ENCODE data around the gene TANGO6. TPM values are rescaled to one million over a fixed set of nuclear protein-coding genes. Genes with fewer than 3 reads are reported as not detected.

The TANGO6 gene
- total and polyA plus RNA-seq, 2 of the 8 experiments (the other 6 are each of a cell fraction or from before 2014, with no cell fraction given) = 5.0 to 19.5 TPM

GRCh38 chr16:68898026-68898425, 54.7 kb downstream of the TANGO6 start:
- no peak overlapping the region for H2BK12ac ChIP-seq (ENCODE audit: low read depth, low read length)
- no peak overlapping the region for H2AK5ac ChIP-seq (ENCODE audit: low read depth, low read length)
- no peaks in the 10 kb centered on the region for H3K36me3 ChIP-seq (ENCODE audit: control insufficient read depth in 2 of 4, insufficient read depth in 4 of 4, low read length in 3 of 4)
- H3K14ac ChIP-seq (ENCODE audit: insufficient read length) = no peak overlapping the region
- H2BK5ac ChIP-seq (ENCODE audit: low read depth, low read length) = no peak overlapping the region
- POLR2A ChIA-PET (ENCODE audit: partially characterized antibody) = no interaction called here
- no peak overlapping the region for H2BK120ac ChIP-seq (replicated peaks; ENCODE audit: low read depth, low read length)
- H2BK15ac ChIP-seq (ENCODE audit: low read length) = no peak overlapping the region
- peaks cover 0 to 2% of the 10 kb centered on the region in 2 experiments for H4K20me1 ChIP-seq (replicated peaks in 1 of 2; ENCODE audit: control insufficient read depth in 1 of 2, insufficient read depth in 2 of 2, low read length in 2 of 2)
- TF ChIP-seq HDAC6 (IDR thresholded peaks at IDR 0.05; ENCODE audit: low read depth, low read length) (no peak), RFX5 (IDR thresholded peaks at IDR 0.05; ENCODE audit: borderline replicate concordance, low read depth, low read length) (no peak), SP1 (IDR thresholded peaks at IDR 0.05; ENCODE audit: low read depth, low read length) (no peak), TAF1 (IDR thresholded peaks at IDR 0.05; ENCODE audit: low read depth, low read length) (no peak), PHF8 (conservative IDR thresholded peaks at IDR 0.05; ENCODE audit: low read depth, low read length) (no peak), SP4 (IDR thresholded peaks at IDR 0.05; ENCODE audit: low read length) (no peak), SUZ12 (IDR thresholded peaks at IDR 0.05; ENCODE audit: low read length) (no peak), SAP30 (IDR thresholded peaks at IDR 0.05; ENCODE audit: insufficient read depth, insufficient replicate concordance, low read length) (no peak)
- TF ChIP-seq, protein P1, sequence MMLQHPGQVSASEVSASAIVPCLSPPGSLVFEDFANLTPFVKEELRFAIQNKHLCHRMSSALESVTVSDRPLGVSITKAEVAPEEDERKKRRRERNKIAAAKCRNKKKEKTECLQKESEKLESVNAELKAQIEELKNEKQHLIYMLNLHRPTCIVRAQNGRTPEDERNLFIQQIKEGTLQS (IDR thresholded peaks at IDR 0.05; ENCODE audit: insufficient read depth, low read depth, low read length) = no peak
- no peak overlapping the region for H3K9ac ChIP-seq (replicated peaks in 1 of 4; ENCODE audit: extremely low read depth in 1 of 4, low read depth in 3 of 4, low read length in 3 of 4)
- no peak overlapping the region for H2AFZ ChIP-seq (ENCODE audit: low read length)
- no peak overlapping the region for H4K8ac ChIP-seq (ENCODE audit: extremely low read depth, insufficient read depth, low read length)
- H3K4ac ChIP-seq (replicated peaks; ENCODE audit: insufficient read length, low read depth, low read length) = no peak overlapping the region
- H3K18ac ChIP-seq (ENCODE audit: extremely low read depth, low read length) = no peak overlapping the region
- H3K4me1 ChIP-seq (replicated peaks in 1 of 4; ENCODE audit: control insufficient read depth in 3 of 4, insufficient read depth in 4 of 4, low read length in 3 of 4) = 0 out of 7 replicates have a peak, but pooled peaks cover 0 to 1% (median 0%) of the 10 kb centered on the region in 4 experiments
- no peak overlapping the region for H3K56ac ChIP-seq (replicated peaks; ENCODE audit: insufficient read length, low read depth, low read length)
- H4K91ac ChIP-seq (replicated peaks; ENCODE audit: insufficient read length, low read length) = no peak overlapping the region
- H3K27ac ChIP-seq (ENCODE audit: low read depth, low read length) = no peak overlapping the region
- 90% methylated on average over 4 of the region's 4 CpGs; no CpG with 5 or more reads in 1 of the 2 experiments for WGBS, 2 experiments (ENCODE audit: extremely low coverage in 1 of 2, insufficient coverage in 1 of 2, insufficient read length in 1 of 2, insufficient replicate concordance in 2 of 2, low coverage in 1 of 2, low lambda C conversion rate in 2 of 2, missing lambda C conversion rate in 1 of 2)
- no peaks in the 10 kb centered on the region for H3K27me3 ChIP-seq (replicated peaks in 1 of 4; ENCODE audit: control insufficient read depth in 3 of 4, extremely low read depth in 1 of 4, insufficient read depth in 3 of 4, low read length in 3 of 4)
- no peaks in the 10 kb centered on the region for H3K79me2 ChIP-seq (ENCODE audit: control insufficient read depth in 1 of 2, insufficient read depth in 2 of 2, low read length in 2 of 2)
- FAIRE-seq (no peak), DNase-seq (ENCODE audit: low read depth in 1 of 2, low spot score in 2 of 2) (no peak)
- CTCF ChIA-PET (ENCODE audit: partially characterized antibody) = interaction anchor here (0.7 to 3.4 kb wide), 6 partner anchors 12 to 226 kb away, joined by 3 to 24 read pairs (median 4); partner anchors contain the start of gene HAS3
- no peak overlapping the region for H4K5ac ChIP-seq (ENCODE audit: insufficient read length, low read depth, low read length)
- no peaks in the 10 kb centered on the region for H3K9me3 ChIP-seq (ENCODE audit: insufficient read depth in 2 of 2, low read depth in 1 of 2, low read length in 1 of 2)
- no peak overlapping the region for H3K4me3 ChIP-seq (ENCODE audit: extremely low read depth in 1 of 4, insufficient read depth in 2 of 4, low read depth in 3 of 4, low read length in 4 of 4)
- no peaks in the 10 kb centered on the region for H3K23me2 ChIP-seq (ENCODE audit: low read depth, low read length)
- no peak overlapping the region for H3K4me2 ChIP-seq (ENCODE audit: insufficient read depth in 1 of 2, low read depth in 2 of 2, low read length in 2 of 2)
- H3K23ac ChIP-seq (ENCODE audit: insufficient read length) = no peak overlapping the region
- H3K79me1 ChIP-seq (ENCODE audit: low read depth, low read length) = no peaks in the 10 kb centered on the region
- H2BK20ac ChIP-seq (ENCODE audit: low read length) = no peak overlapping the region
